GM19467 (cell line): ENCODE measurements around the gene STRIP2.
A peak's percentile ranks its signal among the peaks of the same experiment; 100 is the strongest.

Experiments
- ATAC-seq: cut with Tn5 transposase; IDR thresholded peaks from one replicate; pipeline ENCODE4 v1.9.1; 2021; ENCODE audit warnings: mild to moderate bottlenecking, moderate library complexity; ENCODE audit not compliant: unreplicated experiment

The STRIP2 gene

GRCh38 chr7:129489491-129489890 is 55.3 kb downstream of the STRIP2 start:
- no peak for ATAC-seq

DNA sequence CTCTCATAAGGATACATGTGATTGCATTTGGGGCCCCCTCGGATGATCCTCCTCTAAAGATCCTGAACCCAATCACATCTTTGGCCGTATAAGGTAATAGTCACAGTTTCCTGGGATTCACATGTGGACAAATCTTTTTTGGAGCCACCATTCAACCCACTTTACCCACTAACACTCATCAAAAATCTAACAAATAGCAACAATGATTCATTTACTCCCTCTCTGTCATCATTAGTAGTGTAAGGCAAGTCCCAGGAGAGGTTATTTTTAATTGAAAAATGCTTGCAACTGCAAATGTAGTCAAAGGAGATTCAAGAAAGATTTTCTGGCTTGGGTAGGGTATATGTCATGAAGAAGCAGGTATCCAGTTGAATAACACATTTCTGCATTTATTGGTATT is 58.2 kb downstream of the STRIP2 start:
- ATAC-seq, result no peak

GRCh38 chr7:129493555-129493954 is 59.3 kb downstream of the STRIP2 start:
- no peak for ATAC-seq

GRCh38 chr7:129494041-129494440 is 59.8 kb downstream of the STRIP2 start:
- ATAC-seq, result no peak

- ATAC-seq, result no peak
Measured at GRCh38 chr7:129495987-129496386, 61.8 kb downstream of the STRIP2 start.

- ATAC-seq, result no peak
Measured at GRCh38 chr7:129496653-129497052, 62.4 kb downstream of the STRIP2 start.

DNA sequence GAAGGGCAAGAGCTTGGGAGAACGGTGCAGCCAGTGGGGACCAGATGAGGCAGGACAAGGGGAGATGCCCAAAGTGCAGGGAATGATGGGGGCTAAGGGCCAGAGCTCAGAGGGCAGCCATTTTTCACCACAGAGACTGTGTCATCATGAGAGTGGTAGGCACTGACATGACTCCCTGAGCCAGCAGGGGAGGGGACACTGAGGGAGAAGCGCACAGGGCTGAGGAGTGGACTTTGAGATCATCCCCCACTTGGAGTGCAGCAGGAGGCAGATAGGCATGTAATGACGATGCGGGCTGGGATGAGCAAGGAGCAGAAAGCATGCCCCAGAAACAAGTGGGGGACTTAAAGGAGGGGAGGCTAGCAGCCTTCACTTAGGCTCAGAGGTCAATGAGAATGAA is 62.9 kb downstream of the STRIP2 start:
- no peak for ATAC-seq

DNA sequence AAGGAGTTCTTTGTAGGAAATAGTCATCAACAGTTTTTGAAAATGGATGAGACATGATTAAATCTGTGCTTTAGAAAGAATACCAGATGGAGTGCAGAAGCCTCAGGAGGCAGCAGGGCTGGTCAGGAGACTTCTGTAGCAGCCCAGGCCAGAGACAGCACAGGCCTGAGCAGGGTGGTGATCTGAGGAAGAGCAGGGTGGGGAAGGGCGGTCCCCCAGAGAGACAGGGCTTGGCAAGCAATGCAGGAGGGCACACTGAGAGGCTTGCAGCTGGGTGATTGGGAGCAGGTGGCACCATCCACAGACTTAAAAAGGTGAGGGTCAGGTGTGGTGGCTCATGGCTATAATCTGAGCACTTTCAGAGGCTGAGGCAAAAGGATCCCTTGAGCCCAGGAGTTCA is 63.8 kb downstream of the STRIP2 start:
- ATAC-seq, result no peak

DNA sequence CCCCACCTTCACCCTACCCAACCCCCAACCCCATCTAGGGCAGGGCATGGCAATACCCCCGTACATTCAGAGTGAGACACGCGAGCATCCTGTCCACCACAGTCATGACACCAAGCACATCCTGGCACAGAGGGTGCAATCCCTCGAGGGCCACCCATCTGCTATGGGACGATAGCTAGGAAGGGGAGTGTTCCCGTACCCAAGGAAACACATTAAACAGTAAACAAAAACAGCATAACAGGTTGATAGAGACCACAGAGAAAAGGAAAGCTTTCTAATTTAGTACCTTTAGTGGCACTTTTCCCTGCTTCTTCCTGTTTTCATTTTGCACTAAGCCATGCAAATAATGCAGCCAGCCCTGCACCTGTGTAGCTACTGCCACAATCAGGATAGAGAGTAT is 65.8 kb downstream of the STRIP2 start:
- ATAC-seq, result no peak

DNA sequence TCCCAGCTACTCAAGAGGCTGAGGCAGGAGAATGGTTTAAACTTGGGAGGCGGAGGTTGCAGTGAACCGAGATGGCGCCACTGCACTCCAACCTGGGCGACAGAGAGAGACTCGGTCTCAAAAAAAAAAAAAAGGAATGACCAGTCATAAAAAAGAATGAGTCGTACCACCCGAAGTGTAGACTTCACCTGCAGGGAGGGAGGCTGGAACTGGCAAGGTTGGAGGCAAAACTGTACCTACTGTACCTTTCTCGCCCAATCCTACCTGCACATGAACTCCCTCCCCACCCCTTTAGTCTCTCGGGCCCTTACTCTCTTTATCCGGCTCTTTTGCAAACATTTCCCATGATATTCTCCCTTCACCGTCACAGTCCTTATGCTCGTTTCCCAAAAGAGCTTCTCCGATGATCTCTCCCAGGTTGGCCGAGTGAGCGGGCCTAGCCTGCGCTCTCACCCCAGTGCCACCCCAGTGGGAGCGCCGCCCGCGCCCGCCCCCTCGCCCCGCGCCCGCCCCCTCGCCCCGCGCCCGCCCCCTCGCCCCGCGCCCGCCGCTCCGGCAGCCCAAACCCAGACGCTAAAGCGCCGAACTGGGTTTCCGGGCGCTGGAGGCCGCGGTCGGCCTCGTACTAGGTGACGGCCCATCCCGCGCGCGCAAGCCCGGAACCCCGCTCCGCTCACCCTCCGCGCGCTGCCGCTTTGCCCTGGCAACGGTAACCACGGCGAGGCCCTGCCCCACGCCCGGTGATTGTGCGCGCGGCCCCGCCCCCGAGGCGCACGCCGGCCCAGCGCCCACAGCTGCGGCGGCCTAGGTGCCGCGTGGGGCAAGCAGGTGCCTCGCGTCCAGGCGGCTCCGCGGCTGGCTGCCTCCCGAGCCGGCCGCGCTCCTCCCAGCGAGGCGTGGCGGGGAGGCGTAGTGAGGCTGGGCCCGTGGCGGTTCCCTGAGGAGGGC is 67.8 kb downstream of the STRIP2 start, which contains the start of gene SMKR1:
Gene SMKR1, plus strand, starts transcription at position 772 of the 948 bp plus-strand sequence. CDS start 294 bp downstream, outside the sequence.
- ATAC-seq, result peak; percentile 79

- ATAC-seq, result peak; percentile 16
Measured at GRCh38 chr7:129502708-129503685, 68.8 kb downstream of the STRIP2 start.

- no peak for ATAC-seq
Measured at GRCh38 chr7:129503725-129504124, 69.5 kb downstream of the STRIP2 start.

- ATAC-seq, result no peak
Measured at GRCh38 chr7:129512192-129512591, 78.0 kb downstream of the STRIP2 start.

DNA sequence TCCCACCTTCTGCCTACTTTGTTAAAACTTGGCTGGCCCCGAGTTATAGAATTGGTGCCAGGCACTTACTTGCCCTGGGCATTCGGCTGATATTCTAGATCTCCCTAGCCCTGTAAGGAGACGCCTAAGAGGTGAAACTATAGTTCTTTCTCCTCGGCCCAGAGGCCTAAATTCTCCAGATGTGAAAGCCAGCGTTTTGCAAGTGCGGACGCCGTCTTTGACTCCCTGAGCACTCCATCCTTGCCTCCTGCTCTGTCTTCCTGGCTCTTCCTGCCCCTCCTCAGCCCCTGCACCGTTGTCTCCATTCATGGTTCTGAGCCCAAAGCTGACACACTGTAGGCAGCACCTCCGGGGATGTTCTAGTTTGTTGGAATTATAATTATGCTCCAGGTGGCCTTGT is 79.3 kb downstream of the STRIP2 start:
- no peak for ATAC-seq

DNA sequence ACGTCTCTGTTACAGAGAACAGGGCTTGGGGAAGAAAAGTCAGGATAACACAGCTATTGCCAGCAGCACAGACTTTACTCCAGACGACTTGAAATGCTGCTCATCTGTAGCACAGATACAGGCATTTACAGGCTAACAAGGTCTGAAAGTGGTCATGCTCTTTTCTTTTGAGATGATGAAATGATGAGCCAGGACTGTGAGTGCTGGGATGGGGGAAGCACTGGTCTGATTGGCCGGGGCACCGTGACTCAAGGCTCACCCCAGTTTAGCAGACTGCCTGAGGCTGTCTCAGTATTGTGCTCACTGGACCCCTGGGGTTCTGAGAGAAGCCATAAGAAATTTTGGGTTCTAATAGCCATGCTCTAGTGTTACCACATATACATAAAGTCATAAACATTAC is 80.5 kb downstream of the STRIP2 start:
- no peak for ATAC-seq

- ATAC-seq, result no peak
Measured at GRCh38 chr7:129515381-129515780, 81.1 kb downstream of the STRIP2 start.

DNA sequence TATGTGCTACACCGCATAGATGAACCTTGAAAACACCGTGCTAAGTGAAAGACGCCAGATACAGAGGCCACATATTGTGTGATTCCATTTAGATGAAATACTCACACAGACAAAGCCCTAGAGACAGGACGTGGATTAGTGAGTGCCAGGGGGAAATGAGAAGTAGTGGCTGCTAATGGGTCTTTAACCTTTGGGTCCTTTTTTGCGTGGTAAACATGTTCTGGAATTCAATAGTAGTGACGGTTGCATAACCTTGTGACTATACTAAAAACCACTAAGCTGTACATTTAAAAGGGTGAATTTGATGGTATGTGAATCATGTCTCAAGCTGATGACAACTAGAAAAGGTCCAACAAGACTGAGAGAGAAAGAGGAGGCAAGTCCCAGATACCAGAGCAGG is 83.7 kb downstream of the STRIP2 start:
- ATAC-seq, result no peak

DNA sequence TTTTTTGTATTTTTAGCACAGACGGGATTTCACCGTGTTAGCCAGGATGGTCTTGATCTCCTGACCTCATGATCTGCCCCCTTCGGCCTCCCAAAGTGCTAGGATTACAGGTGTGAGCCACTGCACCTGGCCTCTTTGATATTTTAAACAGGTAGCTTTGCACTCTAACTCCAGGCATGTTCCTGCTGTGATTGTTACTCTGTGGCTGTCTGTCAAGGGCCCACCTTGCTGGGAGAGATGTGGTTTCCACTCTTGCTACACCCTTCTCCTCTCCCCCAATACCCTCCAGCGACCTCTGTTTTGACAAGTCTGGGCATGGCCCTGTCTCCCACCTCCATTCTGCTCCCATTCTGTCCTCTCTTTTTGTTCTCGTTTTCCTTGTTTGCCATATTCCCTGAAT is 85.2 kb downstream of the STRIP2 start:
- ATAC-seq, result no peak

DNA sequence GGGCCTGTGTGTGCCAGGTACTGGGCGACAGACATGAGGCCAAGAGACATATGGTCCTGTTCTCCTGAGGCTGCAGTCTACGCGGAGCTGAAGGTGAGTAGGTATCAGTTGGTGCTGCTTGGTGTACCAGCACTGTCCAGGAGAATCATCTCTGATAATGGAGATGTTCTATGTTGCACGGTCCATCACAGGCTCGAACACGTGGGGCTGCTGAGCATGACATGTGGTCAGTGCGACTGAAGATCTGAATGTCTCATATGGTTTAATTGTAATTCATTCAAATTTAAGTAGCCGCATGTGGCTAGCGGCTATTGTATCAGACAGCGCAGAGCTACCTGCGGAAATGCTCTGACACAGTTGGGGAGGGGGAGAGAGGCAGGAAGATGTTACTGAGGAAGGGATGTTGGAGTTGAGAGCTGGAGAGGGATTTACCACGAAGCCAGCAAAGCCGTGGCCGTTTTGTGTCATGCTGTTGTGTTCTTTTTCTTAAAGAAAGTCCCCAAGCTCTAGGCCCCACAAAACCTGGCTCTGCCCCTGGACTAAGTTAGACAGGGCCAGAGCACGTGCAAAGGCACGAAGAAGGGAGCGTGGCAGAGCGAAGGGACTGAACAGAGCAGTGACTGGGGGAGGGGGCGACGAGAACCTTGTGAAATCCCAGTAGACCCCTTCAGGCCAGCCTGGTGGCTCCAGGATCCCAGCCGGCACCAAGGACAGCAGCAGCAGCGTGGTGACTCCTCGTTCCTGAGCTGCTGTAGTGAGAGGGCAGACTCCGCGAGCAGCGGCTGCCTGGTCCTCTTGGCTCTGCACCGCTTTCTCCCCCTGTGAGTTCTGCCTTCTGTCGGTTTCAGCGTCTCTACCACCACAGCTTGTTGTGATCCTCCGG is 88.1 kb downstream of the STRIP2 start:
- ATAC-seq, result no peak

GRCh38 chr7:129522971-129523340 is 88.7 kb downstream of the STRIP2 start:
- no peak for ATAC-seq

DNA sequence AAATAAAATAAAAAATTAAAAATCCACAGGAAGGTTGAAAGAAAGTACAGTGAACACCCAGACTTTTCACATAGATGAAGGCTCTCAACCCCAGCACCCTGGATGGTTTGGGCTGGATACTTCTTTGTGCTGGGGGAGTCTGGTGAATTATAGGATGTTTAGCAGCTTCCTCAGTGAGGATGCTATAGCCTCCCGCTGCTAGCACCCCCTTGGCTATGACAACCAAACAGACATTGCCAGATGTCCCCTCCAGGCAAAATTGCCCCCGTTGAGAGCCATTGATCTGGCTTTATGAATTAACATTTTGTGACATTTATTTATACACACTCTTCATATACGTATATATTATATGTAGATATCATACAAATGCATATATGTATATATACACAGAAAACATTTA is 89.7 kb downstream of the STRIP2 start:
- no peak for ATAC-seq
